ENCODE measurements around the gene LRRC71. TPM values are rescaled to one million over a fixed set of nuclear protein-coding genes. Genes with fewer than 3 reads are reported as not detected.

The LRRC71 gene
- total and polyA plus RNA-seq, 2 experiments from 2014 or later = 0.32 TPM; not detected in 1

DNA sequence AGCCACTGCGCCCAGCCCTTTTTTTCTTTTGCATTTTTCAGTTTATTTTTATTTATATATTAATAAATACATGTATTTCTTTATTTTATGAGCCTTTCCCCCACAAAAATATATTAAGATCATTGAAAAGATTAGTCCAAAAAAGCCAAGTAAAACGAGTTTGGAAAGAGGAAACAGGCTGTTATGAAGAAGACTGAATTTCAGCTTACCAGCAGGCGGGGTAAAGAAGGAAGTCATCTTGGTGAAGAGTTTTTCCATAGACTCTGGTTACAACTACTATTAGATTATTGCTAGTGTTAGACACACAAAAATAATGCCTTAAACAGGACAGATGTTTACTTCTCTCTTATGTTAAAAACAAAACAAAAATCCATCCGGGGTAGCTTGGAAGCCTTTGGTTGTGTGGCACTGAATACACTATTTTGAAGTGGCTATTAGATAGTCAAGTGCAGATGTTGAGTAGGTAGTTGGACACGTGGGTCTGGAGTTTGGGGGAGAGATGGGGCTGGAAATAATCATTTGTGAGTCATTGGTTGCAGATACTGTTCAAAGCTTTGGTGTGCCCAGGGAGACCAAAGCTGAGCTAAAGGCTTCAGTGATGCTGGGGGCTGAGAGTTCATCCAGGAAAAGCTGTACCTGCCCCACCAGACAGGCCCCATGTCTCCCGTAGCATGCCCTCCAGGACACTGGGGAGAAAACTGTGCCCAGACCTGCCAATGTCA lies 8.7 kb upstream of the LRRC71 start:
- TF ChIP-seq EZH2phosphoT487 (IDR thresholded peaks at IDR 0.05; ENCODE audit: insufficient read depth, low read depth) = no peak
- TF ChIP-seq EZH2 (IDR thresholded peaks at IDR 0.05; ENCODE audit: insufficient read depth, poor library complexity, severe bottlenecking) = no peak
- Histone ChIP-seq H3K4me3 (no peak overlapping the region), H3K9me2 (ENCODE audit: insufficient read depth) (no peaks in the 10 kb centered on the region), H3K4me1 (ENCODE audit: insufficient read depth) (peaks cover 15% of the 10 kb centered on the region), H3K9me3 (ENCODE audit: low read depth) (no peaks in the 10 kb centered on the region), H3K36me3 (ENCODE audit: low read depth) (no peaks in the 10 kb centered on the region), H3K4me2 (ENCODE audit: unreplicated experiment) (no peak overlapping the region), H3K27ac (no peak overlapping the region), H3K27me3 (replicated peaks; ENCODE audit: insufficient read depth) (no peaks in the 10 kb centered on the region), H3K79me2 (ENCODE audit: insufficient read depth) (no peaks in the 10 kb centered on the region), H3F3A (ENCODE audit: insufficient read depth) (0 out of 2 replicates have a peak, but pooled peaks cover 4% of the 10 kb centered on the region), H3K9ac (no peak overlapping the region), H2AFZ (no peak overlapping the region), H4K20me1 (ENCODE audit: insufficient read depth) (no peaks in the 10 kb centered on the region)
- in situ Hi-C loops (cut with MboI) = no loop called here
- peak; percentile 49 for DNase-seq
- 53 to 56% methylated on average over 6 of the region's 6 CpGs for WGBS, 2 experiments (ENCODE audit: low coverage in 1 of 2, low lambda C conversion rate in 2 of 2, missing lambda C conversion rate in 2 of 2)

DNA sequence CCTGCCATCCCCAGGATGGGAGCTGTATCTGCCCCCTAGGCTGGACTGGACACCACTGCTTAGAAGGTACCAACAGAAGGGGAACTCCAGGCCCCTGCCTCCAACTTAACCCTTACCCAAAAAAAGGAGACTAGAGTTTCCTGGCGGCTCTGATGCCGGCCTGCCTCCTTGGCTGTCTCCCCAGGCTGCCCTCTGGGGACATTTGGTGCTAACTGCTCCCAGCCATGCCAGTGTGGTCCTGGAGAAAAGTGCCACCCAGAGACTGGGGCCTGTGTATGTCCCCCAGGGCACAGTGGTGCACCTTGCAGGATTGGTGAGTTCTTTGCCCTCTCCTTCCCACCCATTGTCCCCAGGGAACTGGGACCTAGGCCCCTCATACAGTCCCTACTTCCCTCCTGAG lies 8.1 kb upstream of the LRRC71 start:
- Histone ChIP-seq H3K27me3 (replicated peaks; ENCODE audit: insufficient read depth) (no peaks in the 10 kb centered on the region), H3K79me2 (ENCODE audit: insufficient read depth) (no peaks in the 10 kb centered on the region), H3K4me3 (no peak overlapping the region), H3K9ac (no peak overlapping the region), H3K4me1 (ENCODE audit: insufficient read depth) (peaks cover 10% of the 10 kb centered on the region), H3K27ac (no peak overlapping the region), H2AFZ (no peak overlapping the region), H3K9me3 (ENCODE audit: low read depth) (no peaks in the 10 kb centered on the region), H3K36me3 (ENCODE audit: low read depth) (no peaks in the 10 kb centered on the region), H4K20me1 (ENCODE audit: insufficient read depth) (no peaks in the 10 kb centered on the region), H3K9me2 (ENCODE audit: insufficient read depth) (no peaks in the 10 kb centered on the region), H3F3A (ENCODE audit: insufficient read depth) (0 out of 2 replicates have a peak, but pooled peaks cover 4% of the 10 kb centered on the region), H3K4me2 (ENCODE audit: unreplicated experiment) (no peak overlapping the region)
- 77 to 92% methylated on average over 2 of the region's 2 CpGs for WGBS, 2 experiments (ENCODE audit: low coverage in 1 of 2, low lambda C conversion rate in 2 of 2, missing lambda C conversion rate in 2 of 2)
- DNase-seq = no peak
- TF ChIP-seq EZH2phosphoT487 (IDR thresholded peaks at IDR 0.05; ENCODE audit: insufficient read depth, low read depth) (no peak), EZH2 (IDR thresholded peaks at IDR 0.05; ENCODE audit: insufficient read depth, poor library complexity, severe bottlenecking) (no peak)
- in situ Hi-C loops (cut with MboI) = no loop called here

DNA sequence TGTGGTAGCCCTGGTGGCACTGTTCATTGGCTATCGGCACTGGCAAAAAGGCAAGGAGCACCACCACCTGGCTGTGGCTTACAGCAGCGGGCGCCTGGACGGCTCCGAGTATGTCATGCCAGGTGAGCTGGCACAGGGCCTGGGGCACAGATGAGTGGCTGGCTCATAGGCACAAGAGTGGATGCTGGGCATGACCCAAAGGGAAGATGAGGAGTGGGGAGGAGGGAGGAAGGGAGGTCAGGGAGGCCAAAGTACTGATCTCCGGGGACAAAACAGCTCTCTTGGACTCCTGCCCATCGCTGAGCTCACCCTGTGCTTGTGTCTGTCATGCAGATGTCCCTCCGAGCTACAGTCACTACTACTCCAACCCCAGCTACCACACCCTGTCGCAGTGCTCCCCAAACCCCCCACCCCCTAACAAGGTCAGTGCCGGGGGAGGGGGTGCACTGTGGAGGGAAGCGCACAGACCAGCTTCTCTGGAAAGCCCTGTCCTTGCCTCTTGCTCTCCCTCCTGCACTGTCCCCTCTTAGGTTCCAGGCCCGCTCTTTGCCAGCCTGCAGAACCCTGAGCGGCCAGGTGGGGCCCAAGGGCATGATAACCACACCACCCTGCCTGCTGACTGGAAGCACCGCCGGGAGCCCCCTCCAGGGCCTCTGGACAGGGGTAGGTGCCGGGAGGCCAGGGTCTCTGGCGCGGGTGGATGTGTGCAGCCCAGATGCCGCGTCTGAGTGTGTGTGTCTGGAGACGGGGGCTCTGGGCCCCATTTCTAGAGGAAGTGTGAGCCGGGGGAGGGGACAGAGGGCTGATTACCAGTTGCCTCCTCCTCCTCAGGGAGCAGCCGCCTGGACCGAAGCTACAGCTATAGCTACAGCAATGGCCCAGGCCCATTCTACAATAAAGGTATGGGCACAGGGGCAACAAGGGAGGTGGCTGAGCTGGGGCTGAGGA lies 7.3 kb upstream of the LRRC71 start:
- 0 out of 2 replicates have a peak, but pooled peaks cover 4% of the 10 kb centered on the region for H3F3A ChIP-seq (ENCODE audit: insufficient read depth)
- H3K9me3 ChIP-seq (ENCODE audit: low read depth) = no peaks in the 10 kb centered on the region
- H3K27ac ChIP-seq = no peak overlapping the region
- 58 to 68% methylated on average over 18 to 24 of the region's 24 CpGs for WGBS, 2 experiments (ENCODE audit: low coverage in 1 of 2, low lambda C conversion rate in 2 of 2, missing lambda C conversion rate in 2 of 2)
- H3K4me1 ChIP-seq (ENCODE audit: insufficient read depth) = peaks cover 6% of the 10 kb centered on the region; the same call in 1 of the 2 replicates
- TF ChIP-seq EZH2phosphoT487 (IDR thresholded peaks at IDR 0.05; ENCODE audit: insufficient read depth, low read depth) (no peak), EZH2 (IDR thresholded peaks at IDR 0.05; ENCODE audit: insufficient read depth, poor library complexity, severe bottlenecking) (no peak)
- H3K36me3 ChIP-seq (ENCODE audit: low read depth) = no peaks in the 10 kb centered on the region
- no peak for DNase-seq
- H3K9ac ChIP-seq = no peak overlapping the region
- in situ Hi-C loops (cut with MboI) = no loop called here
- no peak overlapping the region for H2AFZ ChIP-seq
- H3K27me3 ChIP-seq (replicated peaks; ENCODE audit: insufficient read depth) = no peaks in the 10 kb centered on the region
- H3K4me2 ChIP-seq (ENCODE audit: unreplicated experiment) = no peak overlapping the region
- no peaks in the 10 kb centered on the region for H4K20me1 ChIP-seq (ENCODE audit: insufficient read depth)
- no peak overlapping the region for H3K4me3 ChIP-seq
- no peaks in the 10 kb centered on the region for H3K9me2 ChIP-seq (ENCODE audit: insufficient read depth)
- H3K79me2 ChIP-seq (ENCODE audit: insufficient read depth) = no peaks in the 10 kb centered on the region

- H3K9me2 ChIP-seq (ENCODE audit: insufficient read depth) = no peaks in the 10 kb centered on the region
- H3K79me2 ChIP-seq (ENCODE audit: insufficient read depth) = no peaks in the 10 kb centered on the region
- H2AFZ ChIP-seq = no peak overlapping the region
- in situ Hi-C loops (cut with MboI) = no loop called here
- H3K36me3 ChIP-seq (ENCODE audit: low read depth) = no peaks in the 10 kb centered on the region
- 87 to 90% methylated on average over 12 to 13 of the region's 13 CpGs for WGBS, 2 experiments (ENCODE audit: low coverage in 1 of 2, low lambda C conversion rate in 2 of 2, missing lambda C conversion rate in 2 of 2)
- H4K20me1 ChIP-seq (ENCODE audit: insufficient read depth) = no peaks in the 10 kb centered on the region
- TF ChIP-seq EZH2phosphoT487 (IDR thresholded peaks at IDR 0.05; ENCODE audit: insufficient read depth, low read depth) = no peak
- no peak for TF ChIP-seq EZH2 (IDR thresholded peaks at IDR 0.05; ENCODE audit: insufficient read depth, poor library complexity, severe bottlenecking)
- no peaks in the 10 kb centered on the region for H3K27me3 ChIP-seq (replicated peaks; ENCODE audit: insufficient read depth)
- H3F3A ChIP-seq (ENCODE audit: insufficient read depth) = peaks cover 5% of the 10 kb centered on the region; the same call in 1 of the 2 replicates
- H3K4me1 ChIP-seq (ENCODE audit: insufficient read depth) = peaks cover 6% of the 10 kb centered on the region; the same call in 1 of the 2 replicates
- H3K4me3 ChIP-seq = no peak overlapping the region
- H3K27ac ChIP-seq = no peak overlapping the region
- no peak overlapping the region for H3K9ac ChIP-seq
- DNase-seq = no peak
- H3K4me2 ChIP-seq (ENCODE audit: unreplicated experiment) = no peak overlapping the region
- no peaks in the 10 kb centered on the region for H3K9me3 ChIP-seq (ENCODE audit: low read depth)
Observed at GRCh38 chr1:156913809-156914387, 6.5 kb upstream of the LRRC71 start.
